Esophagus mucosa (tissue), 1 donor: ENCODE data around the gene CFC1B. TPM values are rescaled to one million over a fixed set of nuclear protein-coding genes. Genes with fewer than 3 reads are reported as not detected.
"Not testable (repeated sequence)": the region's sequence is repeated elsewhere in the genome, so short reads cannot be mapped to it uniquely, and the experiment has no call there.

Source experiments
- ATAC-seq: fragments of 200-7000 bp; cut with Tn5 transposase; one replicate; pipeline ENCODE4 v1.9.1; 2020
- total RNA-seq: library from RNA; stranded (reverse); gene quantifications from one replicate; pipeline ENCODE4 v1.2.4, GENCODE V29; 2023
- donor health status: DM: yes; HTN: yes; CAD: no.

Gene CFC1B
- total RNA-seq, 1 donor from 2014 or later: not detected

DNA sequence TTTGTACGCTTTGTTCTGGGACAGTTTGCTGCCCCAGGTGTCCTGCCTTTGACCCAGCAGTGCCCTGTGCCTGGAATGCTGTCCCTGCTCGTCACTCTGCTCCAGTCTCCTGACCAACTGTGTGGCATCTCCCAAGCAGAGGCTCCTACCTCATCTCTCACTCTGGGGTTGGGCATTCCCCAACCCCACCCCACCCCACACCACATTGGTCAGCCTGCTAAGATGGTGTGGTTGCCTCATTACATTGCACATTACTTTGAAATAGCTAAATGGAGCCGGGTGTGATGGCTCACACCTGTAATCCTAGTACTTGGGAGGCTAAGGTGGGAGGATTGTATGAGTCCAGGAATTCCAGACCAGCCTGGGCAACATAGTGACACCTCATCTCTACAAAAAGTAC, 50.9 kb downstream of the CFC1B start:
- ATAC-seq: not testable (repeated sequence)

GRCh38 chr2:130574230-130574629, 53.2 kb downstream of the CFC1B start:
- ATAC-seq: not testable (repeated sequence)

- ATAC-seq: not testable (repeated sequence)
Measured at GRCh38 chr2:130576209-130576784, 55.3 kb downstream of the CFC1B start.

DNA sequence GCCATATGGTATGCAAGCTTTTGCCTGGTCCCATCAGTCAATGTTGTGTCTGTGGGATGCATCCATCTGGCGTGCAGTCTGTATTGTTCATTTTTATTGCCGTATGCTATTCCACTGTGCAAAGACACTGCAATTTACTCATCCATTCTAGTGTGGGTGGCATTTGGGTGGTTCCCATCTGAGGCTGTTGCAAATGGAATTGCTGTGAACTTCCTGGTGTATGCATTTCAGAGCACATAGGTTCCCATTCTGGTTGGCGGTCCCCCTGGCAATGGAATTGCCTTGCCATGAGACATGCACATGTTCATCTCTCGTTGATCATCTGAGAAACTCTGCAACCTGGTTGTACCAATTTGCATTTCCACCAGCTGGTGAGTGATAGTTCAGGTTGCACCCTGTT, 56.5 kb downstream of the CFC1B start:
- not testable (repeated sequence) for ATAC-seq

Other genes with a start within 250 kb of the CFC1B start
- 47.5 TPM for gene IMP4, start 178.3 kb upstream of the CFC1B start, total RNA-seq
- 19.8 TPM for gene PTPN18, start 165.2 kb upstream of the CFC1B start, total RNA-seq
- gene POTEI, start 11.9 kb upstream of the CFC1B start, total RNA-seq: not detected
- not detected for gene CFC1, start 78.4 kb downstream of the CFC1B start, total RNA-seq
- not detected for gene POTEJ, start 90.2 kb downstream of the CFC1B start, total RNA-seq
- not detected for gene GPR148, start 207.8 kb downstream of the CFC1B start, total RNA-seq
- not detected for gene AMER3, start 234.3 kb downstream of the CFC1B start, total RNA-seq